Neuronal stem cell (in vitro differentiated cells): Measurements from ENCODE around the gene SUN5.
A peak's percentile ranks its signal among the peaks of the same experiment; 100 is the strongest.
"Not testable (repeated sequence)": the region's sequence is repeated elsewhere in the genome, so short reads cannot be mapped to it uniquely, and the experiment has no call there.

Experiments
- DNase-seq: peaks from one replicate; pipeline ENCODE4 v3.0.0-alpha.2; 2013; ENCODE audit warnings: low spot score
- H2AFZ ChIP-seq: one replicate; pipeline ENCODE4 v1.6.1; 2013; ENCODE audit warnings: mild to moderate bottlenecking, low read length, inconsistent platforms
- H2AK5ac ChIP-seq: 2 replicates; pipeline ENCODE4 v1.6.1; 2013; ENCODE audit warnings: low read depth, mild to moderate bottlenecking, inconsistent platforms, low read length, moderate library complexity, mixed read lengths
- H2BK120ac ChIP-seq: 2 replicates; pipeline ENCODE4 v1.6.1; 2013; ENCODE audit warnings: low read depth, mild to moderate bottlenecking, inconsistent platforms, low read length, moderate library complexity, mixed read lengths
- H2BK12ac ChIP-seq: one replicate; pipeline ENCODE4 v1.6.1; 2013; ENCODE audit warnings: low read length, inconsistent platforms
- H2BK15ac ChIP-seq: 2 replicates; pipeline ENCODE4 v1.6.1; 2013; ENCODE audit warnings: mild to moderate bottlenecking, low read length, inconsistent platforms, mixed read lengths
- H2BK5ac ChIP-seq: one replicate; pipeline ENCODE4 v1.6.1; 2013; ENCODE audit warnings: inconsistent platforms, mild to moderate bottlenecking, low read length, moderate library complexity
- H3K14ac ChIP-seq: one replicate; pipeline ENCODE4 v1.6.1; 2013; ENCODE audit warnings: low read length, inconsistent platforms
- H3K18ac ChIP-seq: 2 replicates; pipeline ENCODE4 v1.6.1; 2013; ENCODE audit warnings: low read length, inconsistent platforms
- H3K23ac ChIP-seq: 2 replicates; pipeline ENCODE4 v1.6.1; 2013; ENCODE audit warnings: low read depth, mild to moderate bottlenecking, mixed read lengths, low read length, inconsistent platforms; ENCODE audit not compliant: poor library complexity
- H3K27ac ChIP-seq: replicated peaks from 3 replicates; pipeline ENCODE4 v1.5.1; 2013; ENCODE audit warnings: low read length, inconsistent platforms
- H3K27me3 ChIP-seq, 3 experiments: 2 replicates each; pipeline ENCODE4 v1.6.1; 2013; ENCODE audit warnings: low read length in 3 of 3, mild to moderate bottlenecking in 2 of 3, inconsistent platforms in 1 of 3, low read depth in 1 of 3, mixed read lengths in 1 of 3, moderate library complexity in 1 of 3; ENCODE audit not compliant: control insufficient read depth in 3 of 3, insufficient read depth in 3 of 3
- H3K36me3 ChIP-seq, 2 donors: replicated peaks in 1 of 2; 2 replicates each; pipeline ENCODE4 v1.6.1; 2013; ENCODE audit warnings: low read length in 2 of 2; ENCODE audit not compliant: control insufficient read depth in 2 of 2, insufficient read depth in 2 of 2
- H3K4ac ChIP-seq: 2 replicates; pipeline ENCODE4 v1.6.1; 2013; ENCODE audit warnings: inconsistent platforms, mild to moderate bottlenecking, low read length, moderate library complexity
- H3K4me1 ChIP-seq, 2 donors: 1 replicate in 1 of 2; 2 replicates in 1 of 2; pipeline ENCODE4 v1.6.1; 2013; ENCODE audit warnings: low read length in 2 of 2, low read depth in 1 of 2; ENCODE audit not compliant: control insufficient read depth in 2 of 2, insufficient read depth in 1 of 2
- H3K4me2 ChIP-seq: one replicate; pipeline ENCODE4 v1.6.1; 2013; ENCODE audit warnings: mild to moderate bottlenecking, low read length, inconsistent platforms; ENCODE audit not compliant: insufficient read depth, poor library complexity, severe bottlenecking
- H3K4me3 ChIP-seq, 2 donors: 2 replicates each; pipeline ENCODE4 v1.5.1; 2013; ENCODE audit warnings: low read length in 2 of 2, mild to moderate bottlenecking in 2 of 2, inconsistent platforms in 1 of 2, moderate library complexity in 1 of 2
- H3K79me1 ChIP-seq: one replicate; pipeline ENCODE4 v1.6.1; 2013; ENCODE audit warnings: low read depth, mild to moderate bottlenecking, inconsistent platforms, low read length, moderate library complexity
- H3K9ac ChIP-seq: one replicate; pipeline ENCODE4 v1.6.1; 2013; ENCODE audit warnings: mild to moderate bottlenecking, low read depth, low read length, inconsistent platforms; ENCODE audit not compliant: poor library complexity
- H3K9me3 ChIP-seq, 2 donors: replicated peaks in 1 of 2; 2 replicates each; pipeline versions ENCODE3 to v1.6.1; 2013; ENCODE audit warnings: low read length in 2 of 2, mild to moderate bottlenecking in 2 of 2, inconsistent platforms in 1 of 2, low read depth in 1 of 2, mixed read lengths in 1 of 2, moderate library complexity in 1 of 2; ENCODE audit not compliant: control insufficient read depth in 2 of 2, insufficient read depth in 1 of 2
- H4K8ac ChIP-seq: one replicate; pipeline ENCODE4 v1.6.1; 2013; ENCODE audit warnings: low read depth, mild to moderate bottlenecking, inconsistent platforms, low read length, moderate library complexity
- H4K91ac ChIP-seq: one replicate; pipeline ENCODE4 v1.6.1; 2013; ENCODE audit warnings: low read length, low read depth, mild to moderate bottlenecking, inconsistent platforms; ENCODE audit not compliant: poor library complexity
- WGBS, 2 donors: extraction: QIAGEN DNeasy Blood & Tissue Kit; methylation state at CpG; one replicate each; pipeline ENCODE4 v1.1.7; 2013; ENCODE audit warnings: missing lambda C conversion rate in 2 of 2, mixed read lengths in 1 of 2; ENCODE audit not compliant: insufficient read length in 2 of 2, insufficient replicate concordance in 1 of 2; ENCODE audit errors: extremely low coverage in 2 of 2; 5-methylcytosine and 5-hydroxymethylcytosine counted together

SUN5 gene

GRCh38 chr20:32959351-32960221, 44.6 kb downstream of the SUN5 start:
- no peak for DNase-seq
- Histone ChIP-seq H3K27me3 (no peaks in the 10 kb centered on the region), H3K23ac (no peak overlapping the region), H2BK12ac (no peak overlapping the region), H4K91ac (no peak overlapping the region), H2AFZ (no peak overlapping the region), H3K36me3 (no peaks in the 10 kb centered on the region), H3K27ac (no peak overlapping the region), H3K9ac (no peak overlapping the region), H2BK5ac (no peak overlapping the region), H3K18ac (no peak overlapping the region), H3K4ac (no peak overlapping the region), H4K8ac (no peak overlapping the region), H3K14ac (peak overlapping the region; percentile 1), H3K4me2 (no peak overlapping the region), H3K79me1 (no peaks in the 10 kb centered on the region), H3K9me3 (peaks cover 0 to 7% of the 10 kb centered on the region in 2 donors), H2BK120ac (no peak overlapping the region), H3K4me1 (no peaks in the 10 kb centered on the region), H3K4me3 (no peak overlapping the region), H2BK15ac (no peak overlapping the region), H2AK5ac (peak overlapping the region; percentile 57)
- no CpG with 5 or more reads among the region's 14 CpGs for WGBS, 2 donors

GRCh38 chr20:32958574-32958973, 45.7 kb downstream of the SUN5 start:
- Histone ChIP-seq H2BK15ac (no peak overlapping the region), H3K79me1 (no peaks in the 10 kb centered on the region), H3K9me3 (peaks cover 0 to 7% of the 10 kb centered on the region in 2 donors), H2BK120ac (no peak overlapping the region), H3K27ac (no peak overlapping the region), H3K4ac (no peak overlapping the region), H4K8ac (no peak overlapping the region), H2AFZ (no peak overlapping the region), H3K4me3 (no peak overlapping the region), H3K27me3 (no peaks in the 10 kb centered on the region), H3K4me2 (no peak overlapping the region), H3K14ac (no peak overlapping the region), H2AK5ac (no peak overlapping the region), H2BK5ac (no peak overlapping the region), H3K9ac (no peak overlapping the region), H3K18ac (no peak overlapping the region), H3K36me3 (no peaks in the 10 kb centered on the region), H2BK12ac (no peak overlapping the region), H3K4me1 (no peaks in the 10 kb centered on the region), H4K91ac (no peak overlapping the region), H3K23ac (no peak overlapping the region)
- DNase-seq: no peak

- Histone ChIP-seq H2AK5ac (no peak overlapping the region), H2BK120ac (no peak overlapping the region), H3K9ac (no peak overlapping the region), H2BK15ac (no peak overlapping the region), H3K14ac (no peak overlapping the region), H4K8ac (no peak overlapping the region), H3K23ac (no peak overlapping the region), H3K4me2 (no peak overlapping the region), H3K27ac (no peak overlapping the region), H2BK12ac (no peak overlapping the region), H2BK5ac (no peak overlapping the region), H3K79me1 (no peaks in the 10 kb centered on the region), H2AFZ (no peak overlapping the region), H4K91ac (no peak overlapping the region), H3K18ac (no peak overlapping the region), H3K4me3 (no peak overlapping the region), H3K4me1 (no peaks in the 10 kb centered on the region), H3K9me3 (peaks cover 0 to 7% of the 10 kb centered on the region in 2 donors), H3K27me3 (no peaks in the 10 kb centered on the region), H3K4ac (no peak overlapping the region), H3K36me3 (no peaks in the 10 kb centered on the region)
- DNase-seq: no peak
- no CpG with 5 or more reads among the region's 5 CpGs for WGBS, 2 donors
These were observed 46.8 kb downstream of the SUN5 start for GRCh38 chr20:32957459-32957858.

GRCh38 chr20:32950539-32950938, 53.7 kb downstream of the SUN5 start:
- DNase-seq, H3K4me2 ChIP-seq, H3K27me3 ChIP-seq, H2BK5ac ChIP-seq, H2AK5ac ChIP-seq, H3K18ac ChIP-seq, H2BK15ac ChIP-seq, H3K4me3 ChIP-seq, H3K14ac ChIP-seq, H3K36me3 ChIP-seq, H3K9me3 ChIP-seq, H3K4ac ChIP-seq, H2BK12ac ChIP-seq, H3K9ac ChIP-seq, H3K79me1 ChIP-seq, H4K8ac ChIP-seq, H3K23ac ChIP-seq, H2BK120ac ChIP-seq, H4K91ac ChIP-seq: not testable (repeated sequence)
- H3K27ac ChIP-seq: peak overlapping the region; percentile 12
- no CpG with 5 or more reads among the region's 4 CpGs for WGBS, 2 donors
- H2AFZ ChIP-seq: peak overlapping the region; percentile 35
- peaks cover 3 to 11% of the 10 kb centered on the region in 2 donors for H3K4me1 ChIP-seq
